Fibroblast of mammary gland (primary cell): ENCODE measurements around the gene UNC79.

Source experiments
- DNase-seq: peaks from one replicate; pipeline ENCODE4 v3.0.0-alpha.2; 2010; ENCODE audit warnings: low read depth
- H3K4me3 ChIP-seq: 2 replicates; pipeline ENCODE4 v1.5.1; 2011; ENCODE audit warnings: low read depth, mild to moderate bottlenecking, low read length, moderate library complexity; ENCODE audit not compliant: control insufficient read depth
- TF ChIP-seq, protein P1 (sequence below): conservative IDR thresholded peaks from 2 replicates; pipeline ENCODE4 v1.5.1; 2011; ENCODE audit warnings: low read depth, low read length, inconsistent platforms; ENCODE audit not compliant: control insufficient read depth, insufficient read depth

The UNC79 gene

DNA sequence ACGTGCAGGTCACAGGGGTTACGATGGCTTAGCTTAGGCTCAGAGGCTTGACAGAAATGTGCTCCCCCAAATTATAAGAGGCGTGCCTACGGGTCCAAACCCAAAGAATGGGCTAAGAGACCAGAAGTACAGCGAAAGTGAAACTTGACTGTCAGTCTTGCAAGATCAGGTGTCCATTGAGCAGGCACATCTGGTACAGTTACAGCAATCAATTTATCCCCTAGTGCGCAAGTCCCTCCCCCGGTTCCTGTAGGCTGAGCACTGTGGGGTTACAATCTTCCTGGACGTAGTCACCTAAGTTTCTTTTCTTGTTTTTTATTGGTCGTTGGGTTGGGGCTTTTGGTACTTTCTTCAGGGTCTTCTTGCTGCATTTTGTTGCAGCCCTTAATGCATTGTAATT lies 134.2 kb downstream of the UNC79 start:
- TF ChIP-seq, protein P1, sequence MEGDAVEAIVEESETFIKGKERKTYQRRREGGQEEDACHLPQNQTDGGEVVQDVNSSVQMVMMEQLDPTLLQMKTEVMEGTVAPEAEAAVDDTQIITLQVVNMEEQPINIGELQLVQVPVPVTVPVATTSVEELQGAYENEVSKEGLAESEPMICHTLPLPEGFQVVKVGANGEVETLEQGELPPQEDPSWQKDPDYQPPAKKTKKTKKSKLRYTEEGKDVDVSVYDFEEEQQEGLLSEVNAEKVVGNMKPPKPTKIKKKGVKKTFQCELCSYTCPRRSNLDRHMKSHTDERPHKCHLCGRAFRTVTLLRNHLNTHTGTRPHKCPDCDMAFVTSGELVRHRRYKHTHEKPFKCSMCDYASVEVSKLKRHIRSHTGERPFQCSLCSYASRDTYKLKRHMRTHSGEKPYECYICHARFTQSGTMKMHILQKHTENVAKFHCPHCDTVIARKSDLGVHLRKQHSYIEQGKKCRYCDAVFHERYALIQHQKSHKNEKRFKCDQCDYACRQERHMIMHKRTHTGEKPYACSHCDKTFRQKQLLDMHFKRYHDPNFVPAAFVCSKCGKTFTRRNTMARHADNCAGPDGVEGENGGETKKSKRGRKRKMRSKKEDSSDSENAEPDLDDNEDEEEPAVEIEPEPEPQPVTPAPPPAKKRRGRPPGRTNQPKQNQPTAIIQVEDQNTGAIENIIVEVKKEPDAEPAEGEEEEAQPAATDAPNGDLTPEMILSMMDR: no peak
- H3K4me3 ChIP-seq: no peak overlapping the region
- no peak for DNase-seq

DNA sequence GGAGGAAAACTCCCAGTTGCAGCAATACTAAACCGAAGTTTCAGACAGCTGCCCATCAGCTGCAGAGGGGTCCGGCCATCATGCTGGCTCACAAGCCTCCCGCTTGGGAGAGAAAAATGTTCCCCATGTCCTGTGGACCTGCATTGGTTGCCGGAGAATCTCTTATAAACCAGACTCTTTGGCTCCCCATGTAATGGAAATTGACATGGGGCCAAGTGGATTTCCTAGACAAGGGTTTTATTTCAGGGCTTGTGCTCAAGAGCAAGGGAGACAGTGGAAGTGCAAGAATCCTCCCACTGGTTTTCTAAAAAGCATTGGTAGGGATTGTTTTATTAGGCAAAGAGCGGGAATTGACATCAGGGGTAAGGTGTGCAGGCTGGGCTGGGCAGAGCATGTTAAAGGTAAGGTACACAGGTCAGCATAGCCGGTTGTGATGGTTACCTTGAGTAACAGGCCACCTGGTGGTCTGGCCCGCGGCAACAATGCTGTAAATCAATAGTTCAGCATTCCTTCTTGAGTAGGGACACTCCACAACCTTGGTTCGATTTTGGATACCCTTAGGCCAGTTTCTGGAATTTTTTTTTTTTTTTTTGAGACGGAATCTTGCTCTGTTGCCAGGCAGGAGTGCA lies 135.4 kb downstream of the UNC79 start:
- H3K4me3 ChIP-seq: no peak overlapping the region
- TF ChIP-seq, protein P1: no peak
- DNase-seq: no peak

DNA sequence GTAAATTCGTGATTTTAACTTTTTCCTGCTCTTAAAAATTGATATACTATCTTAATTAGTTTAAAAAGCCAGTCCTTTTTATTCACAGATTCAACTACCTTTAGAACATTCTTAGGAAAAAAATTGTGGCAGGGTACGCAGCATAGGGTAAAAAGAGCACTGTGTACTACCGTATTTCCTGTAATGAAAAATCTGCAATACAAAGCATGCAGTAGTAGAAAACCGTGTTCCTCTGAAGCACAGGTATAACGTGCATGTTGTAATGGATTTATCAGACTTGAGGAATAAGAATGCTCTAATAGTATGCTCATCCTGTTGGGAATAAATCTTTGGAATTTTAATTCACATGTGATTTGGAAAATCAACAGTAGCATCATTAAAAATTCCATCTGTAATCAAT lies 140.5 kb downstream of the UNC79 start:
- TF ChIP-seq, protein P1: no peak
- H3K4me3 ChIP-seq: no peak overlapping the region
- DNase-seq: no peak

DNA sequence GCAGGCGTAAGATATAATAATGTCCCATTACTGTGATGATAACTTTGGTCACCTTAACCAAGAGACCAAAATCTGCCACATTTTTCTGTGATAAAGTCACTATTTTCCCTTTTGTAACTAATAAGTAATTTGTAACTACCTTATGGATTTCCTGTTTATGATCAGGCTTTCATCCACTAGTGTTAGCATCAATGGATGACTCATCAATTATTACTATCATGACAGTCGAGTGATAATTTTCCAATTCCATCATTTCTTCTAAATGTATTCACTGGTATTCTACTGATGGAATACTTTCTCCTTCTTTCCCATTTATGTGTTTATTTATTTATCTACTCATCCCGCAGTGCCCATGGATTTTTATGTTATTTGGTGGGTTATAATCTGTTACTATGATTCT lies 148.4 kb downstream of the UNC79 start:
- TF ChIP-seq, protein P1: no peak
- DNase-seq: no peak
- H3K4me3 ChIP-seq: no peak overlapping the region

GRCh38 chr14:93582516-93582915 lies 151.8 kb downstream of the UNC79 start:
- no peak overlapping the region for H3K4me3 ChIP-seq
- DNase-seq: no peak
- TF ChIP-seq, protein P1: no peak

GRCh38 chr14:93587330-93587729 lies 156.6 kb downstream of the UNC79 start:
- H3K4me3 ChIP-seq: no peak overlapping the region
- TF ChIP-seq, protein P1: no peak

GRCh38 chr14:93591506-93591905 lies 160.8 kb downstream of the UNC79 start:
- no peak overlapping the region for H3K4me3 ChIP-seq
- TF ChIP-seq, protein P1: no peak
- no peak for DNase-seq

More at GRCh38 chr14:93587330-93587729, 156.6 kb downstream of the UNC79 start:
- no peak for DNase-seq
